ENCODE measurements around the gene SCAANT1. TPM values are rescaled to one million over a fixed set of nuclear protein-coding genes. Genes with fewer than 3 reads are reported as not detected.

Gene SCAANT1
- total and polyA plus RNA-seq, 2 of the 8 experiments (the other 6 are each of a cell fraction or from before 2014, with no cell fraction given) = not detected

- peak; percentile 45 for TF ChIP-seq TAF7 (optimal IDR thresholded peaks at IDR 0.05; ENCODE audit: borderline replicate concordance, low read depth, low read length)
- TF ChIP-seq YY1 (IDR thresholded peaks at IDR 0.05; ENCODE audit: low read depth, low read length) = 0 out of 2 replicates have a peak, but pooled peaks have one; percentile 16
- 0 out of 2 replicates have a peak, but pooled peaks have one; percentile 16 for TF ChIP-seq E2F6 (IDR thresholded peaks at IDR 0.05)
- peak; percentile 62 for TF ChIP-seq ASH2L (IDR thresholded peaks at IDR 0.05; ENCODE audit: low read length)
- peak; percentile 53; the same call in 1 of the 2 replicates for TF ChIP-seq PHF8 (conservative IDR thresholded peaks at IDR 0.05; ENCODE audit: low read depth, low read length)
- TF ChIP-seq EP300 (IDR thresholded peaks at IDR 0.05; ENCODE audit: borderline replicate concordance in 1 of 2, low read depth in 2 of 2, low read length in 2 of 2) = peak in 1 of 2 experiments; percentile 42; a peak in 1 of 3 replicates
- peak; percentile 49 for TF ChIP-seq MAX (IDR thresholded peaks at IDR 0.05)
- no peak for TF ChIP-seq POLR2AphosphoS5 (IDR thresholded peaks at IDR 0.05; ENCODE audit: low read depth, low read length)
- TF ChIP-seq, protein P1, sequence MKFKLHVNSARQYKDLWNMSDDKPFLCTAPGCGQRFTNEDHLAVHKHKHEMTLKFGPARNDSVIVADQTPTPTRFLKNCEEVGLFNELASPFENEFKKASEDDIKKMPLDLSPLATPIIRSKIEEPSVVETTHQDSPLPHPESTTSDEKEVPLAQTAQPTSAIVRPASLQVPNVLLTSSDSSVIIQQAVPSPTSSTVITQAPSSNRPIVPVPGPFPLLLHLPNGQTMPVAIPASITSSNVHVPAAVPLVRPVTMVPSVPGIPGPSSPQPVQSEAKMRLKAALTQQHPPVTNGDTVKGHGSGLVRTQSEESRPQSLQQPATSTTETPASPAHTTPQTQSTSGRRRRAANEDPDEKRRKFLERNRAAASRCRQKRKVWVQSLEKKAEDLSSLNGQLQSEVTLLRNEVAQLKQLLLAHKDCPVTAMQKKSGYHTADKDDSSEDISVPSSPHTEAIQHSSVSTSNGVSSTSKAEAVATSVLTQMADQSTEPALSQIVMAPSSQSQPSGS (IDR thresholded peaks at IDR 0.05; ENCODE audit: low read length) = no peak
Observed at GRCh38 chr3:63863150-63864007, 48.8 kb downstream of the SCAANT1 start, which contains the start of the genes ATXN7 and THOC7 (continued).
